ENCODE results near the gene NANOS1. TPM values are rescaled to one million over a fixed set of nuclear protein-coding genes. Genes with fewer than 3 reads are reported as not detected.

Gene NANOS1
- total RNA-seq, 1 experiment from 2014 or later: 22.5 TPM

Other genes starting within 250 kb of the NANOS1 start
- gene EIF3A, start 51.1 kb downstream of the NANOS1 start, total RNA-seq (2014; rRNA removed; shearing (Covaris generic); ENCODE audit: low replicate concordance): 26.5 and 36.2 TPM in 2 replicates
- 17.5 and 57.5 TPM in 2 replicates for gene DENND10, start 74.4 kb downstream of the NANOS1 start, total RNA-seq (2014; rRNA removed; shearing (Covaris generic); ENCODE audit: low replicate concordance)
- 30.8 and 61.0 TPM in 2 replicates for gene SFXN4, start 136.0 kb downstream of the NANOS1 start, total RNA-seq (2014; rRNA removed; shearing (Covaris generic); ENCODE audit: low replicate concordance)
- gene PRDX3, start 149.1 kb downstream of the NANOS1 start, total RNA-seq (2014; rRNA removed; shearing (Covaris generic); ENCODE audit: low replicate concordance): 281 TPM in 2 replicates
- 0.20 and 0.61 TPM in 2 replicates for gene GRK5, start 177.9 kb downstream of the NANOS1 start, total RNA-seq (2014; rRNA removed; shearing (Covaris generic); ENCODE audit: low replicate concordance)

All from Caki2 (cell line).